Measurements from ENCODE around the gene HIRA. TPM values are rescaled to one million over a fixed set of nuclear protein-coding genes. Genes with fewer than 3 reads are reported as not detected.

HIRA gene, protein sequence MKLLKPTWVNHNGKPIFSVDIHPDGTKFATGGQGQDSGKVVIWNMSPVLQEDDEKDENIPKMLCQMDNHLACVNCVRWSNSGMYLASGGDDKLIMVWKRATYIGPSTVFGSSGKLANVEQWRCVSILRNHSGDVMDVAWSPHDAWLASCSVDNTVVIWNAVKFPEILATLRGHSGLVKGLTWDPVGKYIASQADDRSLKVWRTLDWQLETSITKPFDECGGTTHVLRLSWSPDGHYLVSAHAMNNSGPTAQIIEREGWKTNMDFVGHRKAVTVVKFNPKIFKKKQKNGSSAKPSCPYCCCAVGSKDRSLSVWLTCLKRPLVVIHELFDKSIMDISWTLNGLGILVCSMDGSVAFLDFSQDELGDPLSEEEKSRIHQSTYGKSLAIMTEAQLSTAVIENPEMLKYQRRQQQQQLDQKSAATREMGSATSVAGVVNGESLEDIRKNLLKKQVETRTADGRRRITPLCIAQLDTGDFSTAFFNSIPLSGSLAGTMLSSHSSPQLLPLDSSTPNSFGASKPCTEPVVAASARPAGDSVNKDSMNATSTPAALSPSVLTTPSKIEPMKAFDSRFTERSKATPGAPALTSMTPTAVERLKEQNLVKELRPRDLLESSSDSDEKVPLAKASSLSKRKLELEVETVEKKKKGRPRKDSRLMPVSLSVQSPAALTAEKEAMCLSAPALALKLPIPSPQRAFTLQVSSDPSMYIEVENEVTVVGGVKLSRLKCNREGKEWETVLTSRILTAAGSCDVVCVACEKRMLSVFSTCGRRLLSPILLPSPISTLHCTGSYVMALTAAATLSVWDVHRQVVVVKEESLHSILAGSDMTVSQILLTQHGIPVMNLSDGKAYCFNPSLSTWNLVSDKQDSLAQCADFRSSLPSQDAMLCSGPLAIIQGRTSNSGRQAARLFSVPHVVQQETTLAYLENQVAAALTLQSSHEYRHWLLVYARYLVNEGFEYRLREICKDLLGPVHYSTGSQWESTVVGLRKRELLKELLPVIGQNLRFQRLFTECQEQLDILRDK
- 19.8 and 22.1 TPM in 2 replicates for total RNA-seq (2014; rRNA removed; shearing (Covaris generic); ENCODE audit: low replicate concordance)

- peaks cover 21% of the 10 kb centered on the region for H3K36me3 ChIP-seq
- peak within 1 kb of the TSS; percentile 83 for H3K4me3 ChIP-seq
- no peaks in the 10 kb centered on the region for H3K9me3 ChIP-seq
- peak; percentile 75 for DNase-seq
- no peaks in the 10 kb centered on the region for H3K27me3 ChIP-seq
Observed at GRCh38 chr22:19431649-19432132, at the start of gene HIRA. TSS of gene HIRA (minus strand) at chr22:19431733. CDS start at chr22:19431476, 257 bp downstream.

- Histone ChIP-seq H3K4me3 (peak overlapping the region; percentile 71), H3K36me3 (peaks cover 45% of the 10 kb centered on the region), H3K27me3 (no peaks in the 10 kb centered on the region), H3K9me3 (no peaks in the 10 kb centered on the region)
- no peak for DNase-seq
Observed at GRCh38 chr22:19480789-19481188, 49.3 kb upstream of the HIRA start.

- Histone ChIP-seq H3K4me3 (peak overlapping the region; percentile 71), H3K9me3 (no peaks in the 10 kb centered on the region), H3K27me3 (no peaks in the 10 kb centered on the region), H3K36me3 (peaks cover 47% of the 10 kb centered on the region)
- no peak for DNase-seq
Observed at GRCh38 chr22:19480173-19480568, 48.6 kb upstream of the HIRA start.

GRCh38 chr22:19479355-19480172, 48.0 kb upstream of the HIRA start, which contains the start of gene CDC45:
TSS of gene CDC45 (plus strand) at chr22:19479920. CDS start at chr22:19479969, 49 bp downstream.
- Histone ChIP-seq H3K27me3 (no peaks in the 10 kb centered on the region), H3K9me3 (no peaks in the 10 kb centered on the region), H3K36me3 (peaks cover 50% of the 10 kb centered on the region), H3K4me3 (peak within 1 kb of the TSS; percentile 71)
- DNase-seq = peak; percentile 97

DNA sequence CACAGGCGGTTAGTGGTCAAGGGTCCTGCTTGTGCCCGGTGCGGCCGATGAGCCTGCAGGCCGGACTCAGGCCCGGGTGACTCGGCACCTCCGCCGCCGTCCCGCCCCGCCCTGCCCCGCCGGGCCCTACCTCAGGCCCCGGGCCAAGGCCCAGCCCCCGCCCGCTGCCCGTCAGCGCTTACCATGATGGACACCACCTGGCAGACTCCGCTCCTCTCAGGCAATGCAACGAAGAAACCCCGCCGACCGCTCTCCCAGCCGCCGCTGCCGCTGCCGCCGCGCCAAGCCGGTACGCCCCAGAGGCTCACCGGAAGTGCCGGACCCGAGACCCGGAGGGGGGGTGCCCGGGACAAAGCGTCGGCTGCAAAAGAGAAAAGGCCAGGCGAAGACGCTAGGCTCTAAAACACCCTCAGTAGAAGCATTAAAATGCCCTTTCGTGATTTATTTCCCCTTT, 47.4 kb upstream of the HIRA start, which contains the start of gene UFD1:
TSS of gene UFD1 (minus strand) at position 293 of the 454 bp plus-strand sequence. CDS start at position 185, 108 bp downstream.
- no peaks in the 10 kb centered on the region for H3K27me3 ChIP-seq
- H3K9me3 ChIP-seq = no peaks in the 10 kb centered on the region
- H3K4me3 ChIP-seq = peak within 1 kb of the TSS; percentile 71
- peaks cover 50% of the 10 kb centered on the region for H3K36me3 ChIP-seq
- DNase-seq = peak; percentile 91

DNA sequence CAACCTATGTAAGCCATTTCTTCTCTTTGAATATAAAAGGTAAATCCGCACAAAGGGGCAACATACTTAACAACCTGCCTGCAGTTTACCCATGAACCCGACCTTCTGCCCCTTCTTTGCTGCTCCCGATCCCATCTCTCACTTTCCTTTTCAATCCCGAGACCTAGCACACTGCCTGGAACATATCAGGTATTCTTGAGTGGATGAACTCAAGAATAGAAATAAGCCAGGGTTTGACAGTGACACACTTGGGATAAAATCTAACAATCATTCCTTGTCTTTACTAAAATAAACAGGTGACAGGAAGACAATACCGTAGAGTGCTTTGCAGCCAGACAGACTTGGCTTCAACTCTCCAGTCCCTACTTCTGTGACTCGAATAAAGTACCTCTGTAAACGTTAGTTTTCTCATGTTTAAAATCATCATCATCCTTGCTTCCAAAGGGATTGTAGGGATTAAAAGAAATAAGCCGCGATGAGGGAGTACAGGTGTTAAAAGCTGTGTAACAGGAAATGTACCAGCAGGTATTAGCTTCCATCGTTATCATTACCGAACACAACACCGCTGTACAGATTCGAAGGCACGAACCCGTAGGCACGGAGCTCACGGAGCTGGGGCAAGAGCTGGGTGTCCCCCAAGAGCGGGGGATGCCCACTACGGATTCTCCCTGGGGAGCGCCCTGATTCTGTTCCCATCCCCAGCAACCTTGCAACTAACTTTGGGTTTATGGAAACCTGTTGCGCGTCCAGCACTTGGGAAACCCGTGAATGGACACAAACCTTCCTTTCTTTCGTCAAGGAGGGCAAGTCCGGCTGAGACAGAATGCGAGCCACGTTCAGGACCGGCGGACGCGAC, 46.7 kb upstream of the HIRA start:
- H3K36me3 ChIP-seq = peaks cover 50% of the 10 kb centered on the region
- DNase-seq = no peak
- no peaks in the 10 kb centered on the region for H3K27me3 ChIP-seq
- no peaks in the 10 kb centered on the region for H3K9me3 ChIP-seq
- peak overlapping the region; percentile 71 for H3K4me3 ChIP-seq

DNA sequence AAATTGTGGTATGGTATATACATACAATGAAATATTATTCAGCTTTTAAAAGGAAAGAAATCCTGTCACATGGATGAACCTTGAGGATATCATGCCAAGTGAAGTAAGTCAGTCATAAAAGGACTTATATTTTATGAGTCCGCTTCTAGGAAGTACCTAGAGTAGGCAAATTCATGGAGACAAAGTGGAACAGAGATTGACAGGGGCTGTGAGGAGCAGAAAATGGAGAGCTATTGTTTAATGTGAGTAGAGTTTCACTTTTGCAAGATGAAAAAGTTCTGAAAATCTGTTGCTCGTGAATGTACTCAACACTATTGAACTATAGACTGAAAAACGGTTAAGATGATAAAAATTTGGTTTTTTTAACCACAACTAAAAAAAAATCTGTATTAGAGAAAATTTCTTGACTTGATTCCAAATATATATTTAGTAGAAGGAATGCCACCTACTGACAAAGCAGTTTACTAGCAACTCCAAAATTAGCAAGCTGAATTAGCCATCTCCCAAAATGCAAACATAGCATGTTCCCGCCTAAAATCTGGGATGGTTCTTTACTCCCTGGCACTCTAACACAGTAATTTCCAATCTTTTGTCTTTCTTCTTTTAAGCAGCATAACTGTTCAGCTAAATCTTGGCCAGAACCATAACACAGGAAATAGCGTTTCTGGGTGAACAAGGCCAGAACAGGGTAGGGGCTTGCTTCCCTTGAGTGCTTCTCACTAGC, 46.0 kb upstream of the HIRA start:
- Histone ChIP-seq H3K9me3 (no peaks in the 10 kb centered on the region), H3K4me3 (peak overlapping the region; percentile 71), H3K27me3 (no peaks in the 10 kb centered on the region), H3K36me3 (peaks cover 56% of the 10 kb centered on the region)
- DNase-seq = no peak

DNA sequence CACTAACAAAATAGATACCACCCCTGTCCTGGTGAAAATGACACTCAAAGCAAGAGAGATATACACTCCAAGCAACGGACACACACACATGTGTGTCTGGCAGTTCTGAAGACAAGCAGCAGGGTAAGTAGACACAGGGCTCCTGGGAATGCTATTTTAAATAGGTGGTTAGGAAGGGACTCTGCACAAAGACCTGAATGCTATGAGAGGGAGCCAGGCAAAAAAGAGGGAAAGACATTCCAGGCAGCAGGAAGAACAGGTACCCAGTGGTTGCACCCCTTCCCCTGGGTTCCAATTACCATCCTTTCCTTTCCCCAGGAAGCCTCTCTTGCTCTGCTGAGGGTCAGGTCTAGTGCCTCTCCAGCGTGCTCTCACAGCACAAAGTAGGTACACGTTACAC, 44.5 kb upstream of the HIRA start:
- Histone ChIP-seq H3K27me3 (no peaks in the 10 kb centered on the region), H3K4me3 (no peak overlapping the region), H3K9me3 (no peaks in the 10 kb centered on the region), H3K36me3 (peaks cover 60% of the 10 kb centered on the region)
- no peak for DNase-seq

DNA sequence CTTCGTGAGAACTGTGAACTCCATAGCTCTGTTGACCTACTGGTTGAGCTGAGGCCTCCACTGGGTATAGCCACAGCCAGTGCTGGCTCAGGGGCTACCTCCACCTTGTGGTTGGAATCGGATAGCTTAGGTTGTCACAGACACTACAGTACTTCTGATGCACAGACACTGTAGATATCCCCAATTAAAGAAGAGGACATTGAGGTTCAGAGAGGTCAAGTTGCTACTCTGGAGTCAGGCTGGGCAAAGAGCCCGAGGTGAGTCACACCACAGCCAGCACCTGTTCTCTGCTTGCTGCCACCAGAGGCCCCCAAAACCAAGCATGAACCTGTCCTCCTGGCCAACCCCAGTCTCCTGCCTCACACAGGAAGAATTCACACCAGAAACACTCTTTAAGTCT, 42.0 kb upstream of the HIRA start:
- H3K27me3 ChIP-seq = no peaks in the 10 kb centered on the region
- no peak overlapping the region for H3K4me3 ChIP-seq
- peaks cover 71% of the 10 kb centered on the region for H3K36me3 ChIP-seq
- no peaks in the 10 kb centered on the region for H3K9me3 ChIP-seq
- peak; percentile 49 for DNase-seq

DNA sequence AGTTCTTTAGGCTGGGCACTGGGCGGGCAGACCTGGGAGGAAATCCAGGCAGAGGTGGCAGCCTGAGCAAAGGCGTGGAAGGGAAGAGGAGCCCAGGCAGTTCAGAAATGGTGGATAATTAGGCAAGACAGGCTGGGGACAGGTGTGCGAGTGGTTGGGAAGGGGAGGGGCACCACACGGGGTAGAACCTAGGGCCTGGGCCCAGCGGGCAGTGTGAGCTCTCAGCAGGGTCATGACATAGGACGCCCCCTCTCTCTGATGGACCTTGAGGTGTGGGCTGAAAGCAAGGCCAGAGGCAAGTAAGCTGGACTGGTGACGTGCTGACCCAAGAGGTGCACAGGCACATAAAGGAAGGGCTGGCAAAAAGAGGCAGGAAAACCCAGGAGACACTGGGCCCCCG, 40.7 kb upstream of the HIRA start:
- Histone ChIP-seq H3K27me3 (no peaks in the 10 kb centered on the region), H3K9me3 (no peaks in the 10 kb centered on the region), H3K36me3 (peaks cover 81% of the 10 kb centered on the region), H3K4me3 (no peak overlapping the region)
- no peak for DNase-seq

GRCh38 chr22:19471572-19471971, 40.0 kb upstream of the HIRA start:
- DNase-seq = no peak
- no peaks in the 10 kb centered on the region for H3K9me3 ChIP-seq
- H3K27me3 ChIP-seq = no peaks in the 10 kb centered on the region
- no peak overlapping the region for H3K4me3 ChIP-seq
- peaks cover 83% of the 10 kb centered on the region for H3K36me3 ChIP-seq

DNA sequence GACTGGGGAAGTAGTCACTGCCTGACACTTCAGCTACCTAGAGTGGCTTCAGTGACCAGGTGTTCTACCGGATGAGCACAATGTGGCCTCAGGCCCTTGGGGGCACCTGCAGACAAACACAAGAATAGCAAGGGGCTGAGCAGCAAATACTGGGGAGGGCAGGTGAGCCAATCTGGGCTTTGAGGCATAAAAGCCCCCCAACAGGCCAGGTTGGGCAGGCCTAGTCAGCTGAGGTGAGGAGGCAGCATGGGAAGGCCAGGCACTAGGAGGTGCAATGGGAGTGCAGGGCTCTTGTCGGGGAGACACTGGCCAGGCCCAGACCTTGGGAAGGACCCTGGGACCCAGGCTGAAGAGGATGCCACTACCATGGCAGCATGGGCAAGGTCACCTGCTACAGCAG, 38.5 kb upstream of the HIRA start:
- Histone ChIP-seq H3K9me3 (no peaks in the 10 kb centered on the region), H3K27me3 (no peaks in the 10 kb centered on the region), H3K4me3 (no peak overlapping the region), H3K36me3 (peaks cover 83% of the 10 kb centered on the region)
- DNase-seq = no peak

DNA sequence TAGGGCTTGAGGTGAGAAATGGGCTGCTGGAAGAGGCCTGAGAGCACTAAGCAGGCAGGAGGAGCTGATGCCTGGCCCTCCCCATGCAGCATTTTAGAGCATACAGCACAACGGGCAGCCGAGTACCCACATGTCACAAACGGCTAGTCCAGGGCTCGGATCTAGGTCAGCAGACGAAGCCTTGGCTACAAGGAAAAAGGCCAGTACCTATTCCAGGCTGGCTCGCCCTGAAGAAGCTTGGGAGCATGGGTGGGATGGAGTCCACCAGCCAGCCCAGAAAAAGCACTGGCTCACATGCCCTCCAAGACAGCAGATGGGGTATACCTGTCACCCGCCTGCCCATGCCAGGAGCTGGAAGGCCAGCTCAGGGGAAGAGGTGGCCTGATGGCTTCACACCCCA, 37.9 kb upstream of the HIRA start:
- Histone ChIP-seq H3K9me3 (no peaks in the 10 kb centered on the region), H3K36me3 (peaks cover 83% of the 10 kb centered on the region), H3K27me3 (no peaks in the 10 kb centered on the region), H3K4me3 (no peak overlapping the region)
- no peak for DNase-seq

- no peaks in the 10 kb centered on the region for H3K27me3 ChIP-seq
- H3K36me3 ChIP-seq = peaks cover 80% of the 10 kb centered on the region
- no peak overlapping the region for H3K4me3 ChIP-seq
- no peak for DNase-seq
- H3K9me3 ChIP-seq = no peaks in the 10 kb centered on the region
Observed at GRCh38 chr22:19467912-19468311, 36.4 kb upstream of the HIRA start.
